Thyroid gland (tissue), 4 donors: ENCODE data around the gene GNA15. TPM values are rescaled to one million over a fixed set of nuclear protein-coding genes. Genes with fewer than 3 reads are reported as not detected.

ENCODE experiments used
- DNase-seq, 2 donors: peaks; one replicate each; pipeline ENCODE4 v3.0.0-alpha.2; 2019
- H3K27ac ChIP-seq, 3 donors: fragments of 200-600 bp; sonication (generic); 1 replicate in 2 of 3; 2 replicates in 1 of 3; pipeline ENCODE4 v1.5.1; 2016 to 2019; ENCODE audit warnings: mild to moderate bottlenecking in 1 of 3, moderate library complexity in 1 of 3
- H3K27me3 ChIP-seq: fragments of 200-600 bp; sonication (generic); one replicate; pipeline ENCODE4 v1.5.1; 2019
- H3K36me3 ChIP-seq, 2 donors: fragments of 200-600 bp; sonication (generic); one replicate each; pipeline ENCODE4 v1.5.1; 2016 to 2019
- H3K4me1 ChIP-seq, 2 donors: fragments of 200-600 bp; sonication (generic); one replicate each; pipeline ENCODE4 v1.5.1; 2017 to 2019
- H3K4me3 ChIP-seq, 3 donors: fragments of 200-600 bp; sonication (generic); replicated peaks in 1 of 3; 1 replicate in 2 of 3; 2 replicates in 1 of 3; pipeline ENCODE4 v1.5.1; 2016; ENCODE audit warnings: mild to moderate bottlenecking in 1 of 3
- H3K9me3 ChIP-seq: fragments of 200-600 bp; sonication (generic); one replicate; pipeline ENCODE4 v1.5.1; 2017
- CTCF ChIP-seq, 6 experiments: fragments of 200-600 bp in 3 of 6; fragments of 450-650 bp in 3 of 6; sonication (generic) in 3 of 6; IDR thresholded peaks; one replicate each; pipeline ENCODE4 v1.5.1; 2016 to 2019; ENCODE audit warnings: antibody characterized with exemption in 6 of 6, mild to moderate bottlenecking in 2 of 6, inconsistent platforms in 1 of 6, moderate library complexity in 1 of 6
- POLR2A ChIP-seq, 2 donors: fragments of 450-650 bp; IDR thresholded peaks; one replicate each; pipeline ENCODE4 v1.6.1; 2017; ENCODE audit warnings: antibody characterized with exemption in 2 of 2, mild to moderate bottlenecking in 2 of 2, moderate library complexity in 1 of 2
- WGBS, 2 donors: methylation state at CpG; one replicate each; pipeline ENCODE4 v1.1.5; 2017; 5-methylcytosine and 5-hydroxymethylcytosine counted together
- intact Hi-C: fragments of 100-400 bp; cut with DNase I; formaldehyde crosslinking; loops from one replicate; pipeline ENCODE4 v1.15.1; 2023
- total RNA-seq, 4 donors: library from RNA; depleted of rRNA; stranded (reverse); fragments of >200 nt; gene quantifications; one replicate each; pipeline ENCODE4 v1.2.3, GENCODE V29; 2016

The GNA15 gene
- total RNA-seq, 4 donors from 2014 or later = 0.88 to 4.6 (median 2.1) TPM

- Histone ChIP-seq H3K4me1 (peaks cover 37 to 61% of the 10 kb centered on the region in 2 donors), H3K36me3 (no peaks in the 10 kb centered on the region), H3K9me3 (no peaks in the 10 kb centered on the region), H3K27ac (no peak overlapping the region), H3K4me3 (no peak overlapping the region), H3K27me3 (no peaks in the 10 kb centered on the region)
- TF ChIP-seq CTCF (IDR thresholded peaks at IDR 0.05) (no peak), POLR2A (IDR thresholded peaks at IDR 0.05) (no peak)
- 87 to 89% methylated on average over 23 to 25 of the region's 34 CpGs for WGBS, 2 donors
- intact Hi-C loops = no loop called here
- no peak for DNase-seq
Observed at GRCh38 chr19:3102239-3103140, 33.3 kb upstream of the GNA15 start.

- peak overlapping the region in 1 of 3 donors; percentile 56 for H3K27ac ChIP-seq
- DNase-seq = no peak
- H3K27me3 ChIP-seq = no peaks in the 10 kb centered on the region
- WGBS, 2 donors = 66 to 73% methylated on average over 9 of the region's 10 CpGs
- H3K36me3 ChIP-seq = no peaks in the 10 kb centered on the region
- no peaks in the 10 kb centered on the region for H3K9me3 ChIP-seq
- H3K4me3 ChIP-seq = no peak overlapping the region
- peaks cover 39 to 57% of the 10 kb centered on the region in 2 donors for H3K4me1 ChIP-seq
- intact Hi-C loops = loop anchor here (2.0 kb wide), 1 partner anchor 30 kb away; no protein-coding TSS in a partner anchor
- no peak for TF ChIP-seq CTCF (IDR thresholded peaks at IDR 0.05)
- no peak for TF ChIP-seq POLR2A (IDR thresholded peaks at IDR 0.05)
Observed at GRCh38 chr19:3104708-3104983, 31.2 kb upstream of the GNA15 start.

- Histone ChIP-seq H3K27ac (peak overlapping the region; percentile 21 to 88 (median 49)), H3K4me3 (no peak overlapping the region), H3K36me3 (no peaks in the 10 kb centered on the region), H3K4me1 (peaks cover 39 to 56% of the 10 kb centered on the region in 2 donors), H3K27me3 (no peaks in the 10 kb centered on the region), H3K9me3 (no peaks in the 10 kb centered on the region)
- intact Hi-C loops = loop anchor here (2.0 to 5.0 kb wide), 3 partner anchors 31 to 154 kb away; no protein-coding TSS in a partner anchor
- DNase-seq = peak; percentile 36 to 51
- TF ChIP-seq POLR2A (IDR thresholded peaks at IDR 0.05) = no peak
- TF ChIP-seq CTCF (IDR thresholded peaks at IDR 0.05) = no peak
- 62 to 63% methylated on average over 14 to 26 of the region's 33 CpGs for WGBS, 2 donors
Observed at GRCh38 chr19:3105641-3106508, 30.0 kb upstream of the GNA15 start.

- Histone ChIP-seq H3K4me1 (peaks cover 39 to 56% of the 10 kb centered on the region in 2 donors), H3K36me3 (peaks cover 0 to 3% of the 10 kb centered on the region in 2 donors), H3K4me3 (no peak overlapping the region), H3K27me3 (no peaks in the 10 kb centered on the region), H3K9me3 (no peaks in the 10 kb centered on the region), H3K27ac (peak overlapping the region in 2 of 3 donors; percentile 49 to 88)
- no peak for DNase-seq
- WGBS, 2 donors = 89 to 93% methylated on average over 13 to 17 of the region's 17 CpGs
- TF ChIP-seq POLR2A (IDR thresholded peaks at IDR 0.05) = no peak
- TF ChIP-seq CTCF (IDR thresholded peaks at IDR 0.05) = no peak
- intact Hi-C loops = loop anchor here (5.0 kb wide), 2 partner anchors 74 to 154 kb away; no protein-coding TSS in a partner anchor
Observed at GRCh38 chr19:3106509-3107141, 29.2 kb upstream of the GNA15 start.
